HCT116 (cell line): ENCODE data around the gene LGR6.

ENCODE experiments used
- CEBPB ChIP-seq: IDR thresholded peaks from 2 replicates; pipeline ENCODE4 v1.6.1; 2012; ENCODE audit warnings: low read depth
- CTCF ChIP-seq, 3 experiments: fragments of 200-600 bp in 1 of 3; sonication (generic) in 1 of 3; IDR thresholded peaks in 2 of 3; conservative IDR thresholded peaks in 1 of 3; 2 replicates each; pipeline ENCODE4 v1.5.1; 2012 to 2017; ENCODE audit warnings: low read depth in 2 of 3, low read length in 2 of 3, antibody characterized with exemption in 1 of 3, borderline replicate concordance in 1 of 3, control low read depth in 1 of 3, mild to moderate bottlenecking in 1 of 3, mixed read lengths in 1 of 3, mixed run types in 1 of 3, moderate library complexity in 1 of 3; ENCODE audit not compliant: insufficient read depth in 1 of 3
- EZH2 ChIP-seq: fragments of 200-600 bp; sonication (generic); IDR thresholded peaks from 2 replicates; pipeline ENCODE4 v1.6.1; 2017; ENCODE audit warnings: antibody characterized with exemption, mixed run types
- JUND ChIP-seq: IDR thresholded peaks from 2 replicates; pipeline ENCODE4 v1.6.1; 2012
- POLR2AphosphoS5 ChIP-seq: IDR thresholded peaks from 2 replicates; pipeline ENCODE4 v1.6.1; 2011; ENCODE audit warnings: mild to moderate bottlenecking, low read depth, low read length, moderate library complexity
- RAD21 ChIP-seq: IDR thresholded peaks from 2 replicates; pipeline ENCODE4 v1.6.1; 2012; ENCODE audit warnings: low read depth, mild to moderate bottlenecking
- SP1 ChIP-seq: IDR thresholded peaks from 2 replicates; pipeline ENCODE4 v1.6.1; 2012; ENCODE audit warnings: low read depth
- TCF7L2 ChIP-seq: IDR thresholded peaks from 2 replicates; pipeline ENCODE4 v1.7.0; 2011; ENCODE audit warnings: borderline replicate concordance, inconsistent platforms; ENCODE audit not compliant: insufficient read depth, insufficient read length; ENCODE audit errors: extremely low read depth
- YY1 ChIP-seq: IDR thresholded peaks from 2 replicates; pipeline ENCODE4 v1.6.1; 2011; ENCODE audit warnings: low read length, low read depth, moderate library complexity, mild to moderate bottlenecking; ENCODE audit not compliant: insufficient replicate concordance; ENCODE audit errors: extremely low read depth
- TF ChIP-seq, protein P1 (sequence below): IDR thresholded peaks from 2 replicates; pipeline ENCODE4 v1.6.1; 2012; ENCODE audit warnings: low read depth

GRCh38 chr1:202324646-202325045 lies 131.0 kb downstream of the LGR6 start:
- no peak for TF ChIP-seq POLR2AphosphoS5
- TF ChIP-seq, protein P1, sequence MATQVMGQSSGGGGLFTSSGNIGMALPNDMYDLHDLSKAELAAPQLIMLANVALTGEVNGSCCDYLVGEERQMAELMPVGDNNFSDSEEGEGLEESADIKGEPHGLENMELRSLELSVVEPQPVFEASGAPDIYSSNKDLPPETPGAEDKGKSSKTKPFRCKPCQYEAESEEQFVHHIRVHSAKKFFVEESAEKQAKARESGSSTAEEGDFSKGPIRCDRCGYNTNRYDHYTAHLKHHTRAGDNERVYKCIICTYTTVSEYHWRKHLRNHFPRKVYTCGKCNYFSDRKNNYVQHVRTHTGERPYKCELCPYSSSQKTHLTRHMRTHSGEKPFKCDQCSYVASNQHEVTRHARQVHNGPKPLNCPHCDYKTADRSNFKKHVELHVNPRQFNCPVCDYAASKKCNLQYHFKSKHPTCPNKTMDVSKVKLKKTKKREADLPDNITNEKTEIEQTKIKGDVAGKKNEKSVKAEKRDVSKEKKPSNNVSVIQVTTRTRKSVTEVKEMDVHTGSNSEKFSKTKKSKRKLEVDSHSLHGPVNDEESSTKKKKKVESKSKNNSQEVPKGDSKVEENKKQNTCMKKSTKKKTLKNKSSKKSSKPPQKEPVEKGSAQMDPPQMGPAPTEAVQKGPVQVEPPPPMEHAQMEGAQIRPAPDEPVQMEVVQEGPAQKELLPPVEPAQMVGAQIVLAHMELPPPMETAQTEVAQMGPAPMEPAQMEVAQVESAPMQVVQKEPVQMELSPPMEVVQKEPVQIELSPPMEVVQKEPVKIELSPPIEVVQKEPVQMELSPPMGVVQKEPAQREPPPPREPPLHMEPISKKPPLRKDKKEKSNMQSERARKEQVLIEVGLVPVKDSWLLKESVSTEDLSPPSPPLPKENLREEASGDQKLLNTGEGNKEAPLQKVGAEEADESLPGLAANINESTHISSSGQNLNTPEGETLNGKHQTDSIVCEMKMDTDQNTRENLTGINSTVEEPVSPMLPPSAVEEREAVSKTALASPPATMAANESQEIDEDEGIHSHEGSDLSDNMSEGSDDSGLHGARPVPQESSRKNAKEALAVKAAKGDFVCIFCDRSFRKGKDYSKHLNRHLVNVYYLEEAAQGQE: no peak
- no peak for TF ChIP-seq SP1
- no peak for TF ChIP-seq CTCF (IDR thresholded peaks at IDR 0.05 in 2 of 3, conservative IDR thresholded peaks at IDR 0.05 in 1 of 3; ENCODE audit: borderline replicate concordance in 1 of 3, insufficient read depth in 1 of 3, low read depth in 2 of 3, low read length in 2 of 3)
- TF ChIP-seq CEBPB: no peak
- no peak for TF ChIP-seq YY1
- no peak for TF ChIP-seq TCF7L2
- TF ChIP-seq EZH2: no peak
- TF ChIP-seq JUND: no peak
- no peak for TF ChIP-seq RAD21
